Trophoblast cell (in vitro differentiated cells and primary cell): ENCODE data around the gene LRFN5.

ENCODE experiments used
- DNase-seq, 2 donors: peaks; one replicate each; pipeline ENCODE4 v3.0.0-alpha.2; 2016
- H2AFZ ChIP-seq: 2 replicates; pipeline ENCODE4 v1.6.1; 2013; ENCODE audit warnings: low read length, moderate library complexity, mild to moderate bottlenecking; ENCODE audit not compliant: insufficient read depth, poor library complexity
- H2AK5ac ChIP-seq: 2 replicates; pipeline ENCODE4 v1.6.1; 2013; ENCODE audit warnings: mild to moderate bottlenecking, low read length
- H2BK120ac ChIP-seq: 2 replicates; pipeline ENCODE4 v1.6.1; 2013; ENCODE audit warnings: low read length, mild to moderate bottlenecking, moderate library complexity; ENCODE audit not compliant: insufficient read depth, poor library complexity
- H2BK12ac ChIP-seq: 2 replicates; pipeline ENCODE4 v1.6.1; 2013; ENCODE audit warnings: mild to moderate bottlenecking, low read length, moderate library complexity
- H2BK5ac ChIP-seq: 2 replicates; pipeline ENCODE4 v1.6.1; 2013; ENCODE audit warnings: low read length, low read depth, moderate library complexity, mild to moderate bottlenecking; ENCODE audit not compliant: poor library complexity
- H3K14ac ChIP-seq: 2 replicates; pipeline ENCODE4 v1.6.1; 2013; ENCODE audit warnings: mild to moderate bottlenecking, low read length
- H3K18ac ChIP-seq: 2 replicates; pipeline ENCODE4 v1.6.1; 2013; ENCODE audit warnings: mild to moderate bottlenecking, low read length
- H3K23ac ChIP-seq: 2 replicates; pipeline ENCODE4 v1.6.1; 2013; ENCODE audit warnings: low read length
- H3K27ac ChIP-seq: 2 replicates; pipeline ENCODE4 v1.5.1; 2013; ENCODE audit warnings: low read depth, mild to moderate bottlenecking, inconsistent platforms, low read length, moderate library complexity
- H3K27me3 ChIP-seq: 2 replicates; pipeline ENCODE4 v1.6.1; 2013; ENCODE audit warnings: inconsistent platforms, mild to moderate bottlenecking, low read length, moderate library complexity; ENCODE audit not compliant: insufficient read depth
- H3K36me3 ChIP-seq, 2 experiments: 1 replicate in 1 of 2; 2 replicates in 1 of 2; pipeline ENCODE4 v1.6.1; 2013; ENCODE audit warnings: low read length in 2 of 2, mild to moderate bottlenecking in 2 of 2, moderate library complexity in 1 of 2; ENCODE audit not compliant: insufficient read depth in 2 of 2, control insufficient read depth in 1 of 2
- H3K4ac ChIP-seq: 2 replicates; pipeline ENCODE4 v1.6.1; 2013; ENCODE audit warnings: low read depth, mild to moderate bottlenecking, low read length, moderate library complexity
- H3K4me1 ChIP-seq, 2 experiments: 1 replicate in 1 of 2; 2 replicates in 1 of 2; pipeline ENCODE4 v1.6.1; 2013; ENCODE audit warnings: low read length in 2 of 2, mild to moderate bottlenecking in 2 of 2, moderate library complexity in 1 of 2; ENCODE audit not compliant: insufficient read depth in 2 of 2, control insufficient read depth in 1 of 2
- H3K4me2 ChIP-seq: 2 replicates; pipeline ENCODE4 v1.6.1; 2013; ENCODE audit warnings: inconsistent platforms, mild to moderate bottlenecking, low read length, moderate library complexity
- H3K4me3 ChIP-seq: 2 replicates; pipeline ENCODE4 v1.5.1; 2013; ENCODE audit warnings: mild to moderate bottlenecking, low read depth, low read length, inconsistent platforms
- H3K79me1 ChIP-seq: one replicate; pipeline ENCODE4 v1.6.1; 2013; ENCODE audit warnings: low read length
- H3K79me2 ChIP-seq: 2 replicates; pipeline ENCODE4 v1.6.1; 2013; ENCODE audit warnings: low read length, mild to moderate bottlenecking; ENCODE audit not compliant: control insufficient read depth, insufficient read depth, poor library complexity
- H3K9ac ChIP-seq: 2 replicates; pipeline ENCODE4 v1.6.1; 2013; ENCODE audit warnings: mild to moderate bottlenecking, low read length
- H3K9me3 ChIP-seq: 2 replicates; pipeline ENCODE4 v1.6.1; 2013; ENCODE audit warnings: low read depth, mild to moderate bottlenecking, control low read depth, inconsistent platforms, low read length; ENCODE audit not compliant: insufficient read depth
- H4K12ac ChIP-seq: 2 replicates; pipeline ENCODE4 v1.6.1; 2013; ENCODE audit warnings: low read depth, mild to moderate bottlenecking, low read length, moderate library complexity
- H4K8ac ChIP-seq: 2 replicates; pipeline ENCODE4 v1.6.1; 2013; ENCODE audit warnings: low read depth, mild to moderate bottlenecking, low read length, moderate library complexity
- H4K91ac ChIP-seq: one replicate; pipeline ENCODE4 v1.6.1; 2013; ENCODE audit warnings: low read depth, mild to moderate bottlenecking, low read length, moderate library complexity
- WGBS: extraction: QIAGEN DNeasy Blood & Tissue Kit; methylation state at CpG from one replicate; pipeline ENCODE4 v1.1.7; 2013; ENCODE audit warnings: missing lambda C conversion rate; ENCODE audit not compliant: insufficient read length, insufficient coverage; ENCODE audit errors: extremely low coverage; 5-methylcytosine and 5-hydroxymethylcytosine counted together

LRFN5 gene

GRCh38 chr14:41785696-41786095 is 179.0 kb downstream of the LRFN5 start:
- DNase-seq, result no peak
- Histone ChIP-seq H3K4me3 (no peak overlapping the region), H3K14ac (no peak overlapping the region), H4K91ac (no peak overlapping the region), H4K12ac (no peak overlapping the region), H3K4me2 (no peak overlapping the region), H2AFZ (no peak overlapping the region), H3K4me1 (no peaks in the 10 kb centered on the region), H2BK120ac (no peak overlapping the region), H3K36me3 (no peaks in the 10 kb centered on the region), H3K79me1 (no peaks in the 10 kb centered on the region), H4K8ac (no peak overlapping the region), H2BK12ac (no peak overlapping the region), H3K18ac (no peak overlapping the region), H3K23ac (no peak overlapping the region), H3K9me3 (no peaks in the 10 kb centered on the region), H3K79me2 (no peaks in the 10 kb centered on the region), H3K27ac (no peak overlapping the region), H2BK5ac (no peak overlapping the region), H3K4ac (no peak overlapping the region), H3K9ac (no peak overlapping the region), H2AK5ac (no peak overlapping the region), H3K27me3 (no peaks in the 10 kb centered on the region)
- WGBS, result no CpG with 5 or more reads among the region's 6 CpGs

GRCh38 chr14:41799817-41800216 is 193.1 kb downstream of the LRFN5 start:
- no peak overlapping the region for H2BK12ac ChIP-seq
- H3K9ac ChIP-seq, result no peak overlapping the region
- no CpG with 5 or more reads among the region's 1 CpG for WGBS
- no peak overlapping the region for H2AK5ac ChIP-seq
- H2AFZ ChIP-seq, result no peak overlapping the region
- H4K91ac ChIP-seq, result no peak overlapping the region
- H3K4me3 ChIP-seq, result no peak overlapping the region
- H3K27me3 ChIP-seq, result no peaks in the 10 kb centered on the region
- H3K36me3 ChIP-seq, result no peaks in the 10 kb centered on the region
- no peak overlapping the region for H3K18ac ChIP-seq
- no peaks in the 10 kb centered on the region for H3K9me3 ChIP-seq
- H2BK5ac ChIP-seq, result no peak overlapping the region
- H3K4me1 ChIP-seq, result no peaks in the 10 kb centered on the region
- no peaks in the 10 kb centered on the region for H3K79me1 ChIP-seq
- no peaks in the 10 kb centered on the region for H3K79me2 ChIP-seq
- H3K4me2 ChIP-seq, result no peak overlapping the region
- H2BK120ac ChIP-seq, result no peak overlapping the region
- H4K12ac ChIP-seq, result no peak overlapping the region
- no peak overlapping the region for H3K14ac ChIP-seq
- H4K8ac ChIP-seq, result no peak overlapping the region
- no peak overlapping the region for H3K23ac ChIP-seq
- no peak overlapping the region for H3K27ac ChIP-seq
- H3K4ac ChIP-seq, result no peak overlapping the region
- no peak for DNase-seq

GRCh38 chr14:41805633-41806032 is 199.0 kb downstream of the LRFN5 start:
- Histone ChIP-seq H3K79me2 (no peaks in the 10 kb centered on the region), H3K18ac (no peak overlapping the region), H2BK120ac (no peak overlapping the region), H3K79me1 (no peaks in the 10 kb centered on the region), H4K8ac (no peak overlapping the region), H3K23ac (no peak overlapping the region), H2BK12ac (no peak overlapping the region), H2BK5ac (no peak overlapping the region), H3K27me3 (no peaks in the 10 kb centered on the region), H3K27ac (no peak overlapping the region), H4K12ac (no peak overlapping the region), H2AK5ac (no peak overlapping the region), H3K4me3 (no peak overlapping the region), H4K91ac (no peak overlapping the region), H3K36me3 (no peaks in the 10 kb centered on the region), H2AFZ (no peak overlapping the region), H3K9ac (no peak overlapping the region), H3K14ac (no peak overlapping the region), H3K4me1 (no peaks in the 10 kb centered on the region), H3K9me3 (no peaks in the 10 kb centered on the region), H3K4ac (no peak overlapping the region), H3K4me2 (no peak overlapping the region)
- no peak for DNase-seq
- no CpG with 5 or more reads among the region's 5 CpGs for WGBS

- Histone ChIP-seq H2BK5ac (no peak overlapping the region), H3K4me1 (no peaks in the 10 kb centered on the region), H3K36me3 (no peaks in the 10 kb centered on the region), H3K23ac (no peak overlapping the region), H3K4me3 (no peak overlapping the region), H3K14ac (no peak overlapping the region), H4K8ac (no peak overlapping the region), H4K12ac (no peak overlapping the region), H3K27ac (no peak overlapping the region), H3K4ac (no peak overlapping the region), H2AFZ (no peak overlapping the region), H3K18ac (no peak overlapping the region), H3K79me1 (no peaks in the 10 kb centered on the region), H3K79me2 (no peaks in the 10 kb centered on the region), H2AK5ac (no peak overlapping the region), H2BK120ac (no peak overlapping the region), H4K91ac (no peak overlapping the region), H3K9me3 (no peaks in the 10 kb centered on the region), H2BK12ac (no peak overlapping the region), H3K9ac (no peak overlapping the region), H3K27me3 (no peaks in the 10 kb centered on the region), H3K4me2 (no peak overlapping the region)
- WGBS, result no CpG with 5 or more reads among the region's 5 CpGs
- no peak for DNase-seq
Observed at GRCh38 chr14:41806366-41806975, 199.8 kb downstream of the LRFN5 start.
